Neural cell (in vitro differentiated cells): Measurements from ENCODE around the gene NPFFR1.
"Not testable (repeated sequence)": the region's sequence is repeated elsewhere in the genome, so short reads cannot be mapped to it uniquely, and the experiment has no call there.

Experiments
- CTCF ChIP-seq: fragments of 450-650 bp; IDR thresholded peaks from 2 replicates; pipeline ENCODE4 v1.5.1; 2014; ENCODE audit warnings: antibody characterized with exemption, mild to moderate bottlenecking, moderate library complexity; ENCODE audit not compliant: poor library complexity, severe bottlenecking
- EP300 ChIP-seq: fragments of 450-650 bp; conservative IDR thresholded peaks from 2 replicates; pipeline ENCODE4 v1.6.1; 2014; ENCODE audit warnings: antibody characterized with exemption, mild to moderate bottlenecking, moderate library complexity; ENCODE audit not compliant: poor library complexity, severe bottlenecking
- EZH2 ChIP-seq: fragments of 200-600, 300-800 bp; shearing (Covaris generic), sonication (generic); IDR thresholded peaks from 2 replicates; pipeline ENCODE4 v1.6.1; 2014; ENCODE audit warnings: antibody characterized with exemption, low read length, borderline replicate concordance, mild to moderate bottlenecking; ENCODE audit not compliant: insufficient read depth, poor library complexity, severe bottlenecking
- MXI1 ChIP-seq: fragments of 450-650 bp; conservative IDR thresholded peaks from 2 replicates; pipeline ENCODE4 v1.6.1; 2014; ENCODE audit warnings: antibody characterized with exemption, mild to moderate bottlenecking; ENCODE audit not compliant: poor library complexity, severe bottlenecking
- POLR2AphosphoS5 ChIP-seq: IDR thresholded peaks from 2 replicates; pipeline ENCODE4 v1.6.1; 2012
- RAD21 ChIP-seq: fragments of 450-650 bp; conservative IDR thresholded peaks from 2 replicates; pipeline ENCODE4 v1.6.1; 2014; ENCODE audit warnings: antibody characterized with exemption, mild to moderate bottlenecking, moderate library complexity
- SMC3 ChIP-seq: fragments of 450-650 bp; conservative IDR thresholded peaks from 2 replicates; pipeline ENCODE4 v1.6.1; 2014; ENCODE audit warnings: antibody characterized with exemption, mild to moderate bottlenecking, moderate library complexity; ENCODE audit not compliant: poor library complexity
- TAF1 ChIP-seq: IDR thresholded peaks from 2 replicates; pipeline ENCODE4 v1.6.1; 2012; ENCODE audit warnings: low read depth

GRCh38 chr10:70222811-70223447, 60.9 kb downstream of the NPFFR1 start:
- TF ChIP-seq EP300, POLR2AphosphoS5, CTCF, TAF1, SMC3, EZH2, RAD21, MXI1: not testable (repeated sequence)
